HCT116 (cell line): ENCODE measurements around the gene RCBTB2.

ENCODE experiments used
- CTCF ChIP-seq, 3 experiments: fragments of 200-600 bp in 1 of 3; sonication (generic) in 1 of 3; IDR thresholded peaks in 2 of 3; conservative IDR thresholded peaks in 1 of 3; 2 replicates each; pipeline ENCODE4 v1.5.1; 2012 to 2017; ENCODE audit warnings: low read depth in 2 of 3, low read length in 2 of 3, antibody characterized with exemption in 1 of 3, borderline replicate concordance in 1 of 3, control low read depth in 1 of 3, mild to moderate bottlenecking in 1 of 3, mixed read lengths in 1 of 3, mixed run types in 1 of 3, moderate library complexity in 1 of 3; ENCODE audit not compliant: insufficient read depth in 1 of 3
- POLR2A ChIP-seq: IDR thresholded peaks from 2 replicates; pipeline ENCODE4 v1.7.0; 2011; ENCODE audit warnings: borderline replicate concordance; ENCODE audit not compliant: insufficient read depth, insufficient read length; ENCODE audit errors: extremely low read depth
- RAD21 ChIP-seq: IDR thresholded peaks from 2 replicates; pipeline ENCODE4 v1.6.1; 2012; ENCODE audit warnings: low read depth, mild to moderate bottlenecking

- TF ChIP-seq POLR2A (no peak), CTCF (IDR thresholded peaks at IDR 0.05 in 2 of 3, conservative IDR thresholded peaks at IDR 0.05 in 1 of 3; ENCODE audit: borderline replicate concordance in 1 of 3, insufficient read depth in 1 of 3, low read depth in 2 of 3, low read length in 2 of 3) (no peak), RAD21 (no peak)
These were observed 42.6 kb downstream of the RCBTB2 start for GRCh38 chr13:48490241-48490640.
